HG02973 (cell line): ENCODE data around the gene SIPA1L2.
A peak's percentile ranks its signal among the peaks of the same experiment; 100 is the strongest.

Source experiments
- ATAC-seq: cut with Tn5 transposase; IDR thresholded peaks from one replicate; pipeline ENCODE4 v1.9.1; 2021; ENCODE audit warnings: moderate library complexity; ENCODE audit not compliant: unreplicated experiment

Gene SIPA1L2, protein sequence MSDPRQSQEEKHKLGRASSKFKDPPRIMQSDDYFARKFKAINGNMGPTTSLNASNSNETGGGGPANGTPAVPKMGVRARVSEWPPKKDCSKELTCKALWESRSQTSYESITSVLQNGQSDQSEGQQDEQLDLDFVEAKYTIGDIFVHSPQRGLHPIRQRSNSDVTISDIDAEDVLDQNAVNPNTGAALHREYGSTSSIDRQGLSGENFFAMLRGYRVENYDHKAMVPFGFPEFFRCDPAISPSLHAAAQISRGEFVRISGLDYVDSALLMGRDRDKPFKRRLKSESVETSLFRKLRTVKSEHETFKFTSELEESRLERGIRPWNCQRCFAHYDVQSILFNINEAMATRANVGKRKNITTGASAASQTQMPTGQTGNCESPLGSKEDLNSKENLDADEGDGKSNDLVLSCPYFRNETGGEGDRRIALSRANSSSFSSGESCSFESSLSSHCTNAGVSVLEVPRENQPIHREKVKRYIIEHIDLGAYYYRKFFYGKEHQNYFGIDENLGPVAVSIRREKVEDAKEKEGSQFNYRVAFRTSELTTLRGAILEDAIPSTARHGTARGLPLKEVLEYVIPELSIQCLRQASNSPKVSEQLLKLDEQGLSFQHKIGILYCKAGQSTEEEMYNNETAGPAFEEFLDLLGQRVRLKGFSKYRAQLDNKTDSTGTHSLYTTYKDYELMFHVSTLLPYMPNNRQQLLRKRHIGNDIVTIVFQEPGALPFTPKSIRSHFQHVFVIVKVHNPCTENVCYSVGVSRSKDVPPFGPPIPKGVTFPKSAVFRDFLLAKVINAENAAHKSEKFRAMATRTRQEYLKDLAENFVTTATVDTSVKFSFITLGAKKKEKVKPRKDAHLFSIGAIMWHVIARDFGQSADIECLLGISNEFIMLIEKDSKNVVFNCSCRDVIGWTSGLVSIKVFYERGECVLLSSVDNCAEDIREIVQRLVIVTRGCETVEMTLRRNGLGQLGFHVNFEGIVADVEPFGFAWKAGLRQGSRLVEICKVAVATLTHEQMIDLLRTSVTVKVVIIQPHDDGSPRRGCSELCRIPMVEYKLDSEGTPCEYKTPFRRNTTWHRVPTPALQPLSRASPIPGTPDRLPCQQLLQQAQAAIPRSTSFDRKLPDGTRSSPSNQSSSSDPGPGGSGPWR (N-terminal part only)

DNA sequence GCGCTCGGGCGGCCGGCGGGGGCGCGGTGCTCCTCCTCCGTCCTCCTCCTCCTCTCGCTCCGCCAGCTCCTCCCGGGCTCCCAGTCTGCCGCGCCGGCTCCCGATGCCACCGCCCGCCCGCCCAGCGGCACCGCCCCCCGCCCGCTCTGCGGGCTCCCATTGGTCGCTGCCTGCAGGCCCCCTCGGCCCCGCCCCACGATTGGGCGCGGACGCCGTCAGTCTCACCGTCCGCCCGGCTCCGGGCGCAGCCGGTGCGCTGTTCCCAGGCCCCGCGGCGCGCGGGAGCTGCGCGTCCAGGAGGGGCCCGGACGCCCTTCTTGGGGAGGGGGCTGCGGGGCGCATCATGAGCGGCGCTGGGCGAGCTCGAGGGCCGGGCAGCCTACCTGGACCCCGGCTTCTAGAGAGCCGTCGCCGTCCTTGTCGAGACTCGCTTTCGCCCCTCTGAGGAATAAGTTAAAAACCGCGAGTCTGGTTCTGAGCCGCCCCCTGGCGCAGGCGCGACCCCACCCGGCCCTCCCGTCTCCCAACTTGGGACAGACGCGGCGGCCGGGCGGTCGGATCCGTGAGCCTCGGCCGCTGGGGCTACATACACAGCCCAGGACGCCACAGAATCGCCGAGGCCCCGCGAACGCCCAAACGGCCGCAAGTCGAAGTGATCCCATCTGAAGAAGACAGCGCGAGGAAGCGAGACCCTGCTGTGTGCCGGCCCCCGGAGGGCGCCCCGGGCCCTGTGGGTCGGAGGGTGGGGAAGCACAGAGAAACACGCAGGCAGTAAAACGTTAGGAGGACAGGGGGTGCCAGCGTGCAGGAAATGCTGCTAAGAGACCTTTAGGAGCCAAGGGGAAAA is at the start of gene SIPA1L2:
Gene SIPA1L2 (minus strand): TSS at position 87 of the 847 bp plus-strand sequence. CDS start 114,794 bp downstream, outside the sequence.
- ATAC-seq, result peak; percentile 98

DNA sequence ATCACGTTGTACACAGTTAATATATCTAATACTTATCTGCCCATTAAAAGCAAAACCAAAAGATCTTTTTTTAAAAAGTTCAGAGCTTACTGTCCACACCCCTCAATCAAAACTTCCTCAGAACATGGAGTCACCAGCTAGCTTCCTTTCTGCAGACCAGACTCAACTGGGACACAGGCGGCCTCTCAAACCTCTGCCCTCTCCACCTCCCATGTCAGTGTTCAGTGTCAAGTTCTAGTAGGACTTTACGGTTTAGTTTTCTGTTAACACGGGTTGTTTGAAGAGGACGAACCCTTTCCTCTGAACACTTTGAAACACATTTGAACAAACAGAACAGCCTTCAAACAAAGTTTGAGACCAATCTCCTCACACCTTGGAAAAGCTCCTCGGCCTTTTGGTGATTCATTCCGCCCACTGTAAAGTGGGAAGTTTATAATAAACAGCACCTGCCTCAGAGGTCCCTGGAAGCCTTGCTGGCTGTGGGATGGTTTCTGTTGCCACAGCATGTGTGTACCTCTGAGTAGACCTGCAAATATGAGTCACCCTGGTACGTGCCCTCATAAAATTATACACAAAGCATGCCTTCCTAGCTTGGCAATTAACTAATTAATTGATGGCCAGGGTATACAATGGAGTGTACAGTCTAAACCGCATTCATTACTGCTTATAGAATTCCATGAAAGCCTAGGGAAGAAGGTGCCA is 48.4 kb upstream of the SIPA1L2 start:
- ATAC-seq, result no peak

DNA sequence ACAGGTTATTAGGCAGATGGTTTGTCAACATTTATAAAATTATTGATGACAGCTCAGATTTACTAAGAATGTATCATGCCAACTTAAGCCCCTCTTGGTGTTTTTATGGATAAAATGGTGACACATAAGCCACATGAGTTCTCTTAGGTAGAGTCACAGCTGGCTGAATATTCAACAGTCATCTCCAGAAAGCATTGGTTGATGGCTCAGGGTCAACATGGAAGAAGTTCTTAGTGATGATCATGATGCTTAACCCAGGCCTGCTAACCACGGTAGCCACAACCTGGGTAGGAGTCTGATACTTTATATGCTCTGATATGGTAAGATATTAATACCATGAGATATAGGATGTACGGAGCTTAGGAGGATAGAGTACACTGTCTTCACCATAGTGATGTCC is 46.4 kb upstream of the SIPA1L2 start:
- no peak for ATAC-seq

DNA sequence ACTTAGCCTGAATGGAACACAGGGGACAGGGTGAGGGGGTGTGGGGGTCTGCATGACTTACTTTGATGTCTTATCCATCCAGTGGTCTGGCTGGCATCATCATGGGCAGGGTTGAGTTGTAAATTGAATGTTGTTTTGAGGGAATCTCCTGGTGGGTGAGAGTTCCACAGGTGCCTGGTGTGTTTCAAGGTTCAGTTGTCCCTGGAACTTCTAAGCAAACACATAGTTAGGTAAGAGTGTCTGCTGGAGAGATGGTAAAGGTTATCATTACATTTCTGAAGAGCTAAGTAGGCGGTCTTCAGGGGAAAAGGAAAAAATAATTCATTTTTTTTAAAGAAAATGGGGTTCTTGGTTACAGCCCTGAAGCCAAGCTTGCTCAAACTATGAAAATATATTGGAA is 46.0 kb upstream of the SIPA1L2 start:
- ATAC-seq, result no peak

DNA sequence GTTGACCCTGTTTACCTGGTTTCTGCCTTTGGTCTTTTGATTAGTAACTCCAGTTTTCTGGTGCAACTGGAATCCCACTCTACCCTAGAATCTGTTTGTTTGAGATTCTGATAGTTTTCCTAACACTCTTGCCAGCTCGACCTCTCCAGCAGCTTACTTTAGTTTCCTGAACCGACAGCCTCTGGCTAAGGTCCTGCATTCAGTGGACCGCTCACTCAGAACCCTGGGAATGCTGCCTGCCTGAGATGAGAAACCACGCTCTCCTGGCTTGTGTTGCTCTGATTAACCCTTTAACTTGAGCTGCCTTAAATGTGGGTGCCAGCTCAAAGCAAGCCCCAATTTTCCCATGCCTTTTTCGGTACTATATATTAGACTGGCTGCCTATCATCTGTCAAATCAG is 45.3 kb upstream of the SIPA1L2 start:
- no peak for ATAC-seq

DNA sequence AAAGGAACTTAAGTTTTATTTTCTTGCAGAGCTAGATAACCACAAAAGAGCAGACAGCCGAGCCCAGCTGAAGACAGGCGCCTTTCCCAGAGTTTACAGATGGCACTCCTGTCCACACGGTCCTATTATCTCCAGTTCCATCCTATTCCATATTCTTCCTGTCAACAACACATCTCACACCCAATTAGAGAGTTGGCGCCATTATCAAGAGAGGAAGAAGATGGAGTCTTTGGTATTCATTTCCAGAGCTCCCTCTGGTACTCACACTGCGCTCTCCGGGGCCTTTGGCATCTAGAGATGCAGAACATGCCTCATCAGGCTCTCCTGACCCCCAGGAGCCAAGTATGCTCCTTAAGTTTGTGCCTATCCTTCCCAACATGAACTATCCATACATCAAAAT is 43.3 kb upstream of the SIPA1L2 start:
- ATAC-seq, result no peak

DNA sequence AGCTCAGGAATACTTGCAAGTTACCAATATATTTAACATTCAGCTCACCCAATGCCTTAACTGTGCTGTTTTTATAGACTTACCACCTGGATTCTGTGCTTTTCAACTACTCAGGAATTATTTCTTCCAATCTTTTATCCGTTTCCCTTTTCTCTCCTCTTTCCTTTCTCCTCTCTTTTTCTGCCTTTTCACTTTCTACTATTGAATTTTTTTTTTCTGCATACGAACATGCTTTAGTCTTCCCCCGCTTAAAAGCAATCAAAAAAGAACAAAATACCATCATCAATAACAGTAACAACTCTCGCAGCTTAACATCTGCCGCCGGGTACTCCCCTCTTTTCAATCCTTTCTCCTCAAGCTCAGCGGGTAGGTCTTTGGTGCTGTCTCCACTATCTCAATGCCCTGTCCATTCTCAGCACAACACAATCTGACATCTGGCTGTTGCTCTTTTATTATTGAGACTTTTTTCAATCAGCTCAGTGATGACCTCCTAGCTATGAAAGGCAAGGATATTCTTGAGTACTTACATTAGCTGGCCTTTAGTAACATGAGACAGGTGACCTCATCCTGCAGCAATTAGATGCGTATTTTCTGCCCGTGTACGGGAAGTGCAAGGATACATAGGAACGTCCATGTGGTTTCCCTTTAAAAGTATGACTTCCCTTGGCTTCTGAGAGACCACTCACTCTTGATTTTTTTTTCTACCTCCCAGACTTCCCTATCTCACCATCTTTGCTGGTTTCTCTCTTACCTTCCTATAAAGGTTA is 40.2 kb upstream of the SIPA1L2 start:
- no peak for ATAC-seq

DNA sequence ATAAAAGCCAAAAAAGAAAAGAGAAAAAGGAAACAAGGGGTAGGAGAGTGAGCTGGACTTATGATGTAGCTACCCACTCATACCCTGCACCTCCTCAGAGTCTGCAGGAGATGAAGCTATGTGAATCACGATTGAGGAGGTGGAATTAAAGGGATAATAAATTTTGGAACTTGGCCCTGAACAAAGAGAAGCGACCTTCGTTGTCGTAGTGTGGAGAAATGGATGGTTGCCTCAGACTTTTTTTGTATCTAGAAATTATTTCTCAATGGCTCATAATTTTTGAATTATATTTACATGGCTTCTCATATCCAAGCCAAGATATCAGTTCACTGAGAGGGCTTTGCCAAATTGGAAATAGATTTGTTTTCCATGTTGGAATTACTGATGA is 37.8 kb upstream of the SIPA1L2 start:
- ATAC-seq, result no peak

DNA sequence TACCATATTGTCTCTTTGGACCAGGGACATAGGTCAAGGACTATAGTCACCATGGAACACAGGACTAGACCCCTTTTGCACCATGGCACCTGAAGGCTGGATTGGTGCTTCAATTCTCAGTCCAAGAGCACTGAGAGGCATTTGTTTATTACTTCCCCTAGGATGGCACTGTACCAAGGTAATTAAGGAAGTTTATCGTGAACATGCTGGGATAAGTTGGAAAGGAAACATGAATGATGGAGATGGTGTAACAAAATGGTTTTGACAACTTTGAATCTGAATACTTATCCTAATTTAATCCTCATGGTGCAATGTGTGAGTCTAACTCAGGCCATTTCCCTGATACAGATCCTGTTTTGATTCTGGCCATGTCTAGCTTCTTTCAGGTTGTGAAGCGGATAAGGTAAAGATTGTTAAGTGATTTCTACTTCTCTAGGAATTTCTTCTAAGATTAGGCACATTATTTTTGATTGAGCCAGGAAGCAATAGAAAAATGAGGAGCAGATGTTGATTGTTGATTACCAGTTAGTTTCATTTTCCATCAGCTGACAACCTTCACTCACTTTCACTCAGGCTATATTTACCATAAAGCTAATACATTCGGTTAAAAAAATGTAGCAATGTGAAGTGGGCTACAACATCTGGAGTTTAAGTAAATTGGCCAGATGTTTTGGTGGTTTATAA is 37.3 kb upstream of the SIPA1L2 start:
- no peak for ATAC-seq

DNA sequence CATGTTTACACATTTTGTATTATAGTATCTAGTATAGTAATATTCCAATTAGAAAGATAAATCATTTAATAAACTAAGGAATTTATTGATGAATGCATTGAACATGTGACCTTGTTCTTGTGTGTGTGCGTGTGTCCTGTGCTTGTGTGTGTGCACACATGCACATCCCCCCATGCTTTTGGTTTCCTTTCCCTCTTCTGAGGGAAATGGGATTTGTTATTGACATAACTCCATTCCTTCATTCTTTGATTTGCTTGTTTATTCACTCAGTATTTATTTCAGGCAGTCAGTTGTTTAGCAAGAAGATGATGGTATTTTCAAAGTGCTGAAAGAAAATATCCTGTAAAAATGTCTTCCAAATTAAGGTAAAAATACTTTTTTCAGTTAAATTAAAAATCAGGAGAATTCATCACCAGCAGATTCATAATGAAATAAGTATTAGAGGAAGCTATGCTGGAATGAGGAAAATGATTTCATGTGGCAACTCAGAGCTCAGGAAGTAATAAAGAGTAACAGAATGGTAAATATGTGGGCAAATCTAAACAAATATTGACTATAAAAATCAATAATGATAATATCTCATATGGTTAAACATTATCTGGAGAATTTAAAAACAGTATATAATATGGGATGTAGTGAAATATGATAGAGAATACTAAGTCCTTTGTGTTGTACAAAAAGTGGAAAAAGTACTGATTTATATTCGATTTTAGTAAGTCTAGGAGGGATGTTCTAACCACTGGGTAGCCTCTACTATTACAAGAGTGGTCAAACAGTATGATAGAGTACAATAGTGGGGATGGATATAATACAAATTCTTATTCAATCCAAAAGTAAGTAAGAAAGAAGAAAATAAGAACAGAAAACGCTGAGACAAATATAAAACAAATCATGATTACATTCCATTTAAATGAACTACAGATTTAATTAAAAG is 35.2 kb upstream of the SIPA1L2 start:
- ATAC-seq, result no peak

DNA sequence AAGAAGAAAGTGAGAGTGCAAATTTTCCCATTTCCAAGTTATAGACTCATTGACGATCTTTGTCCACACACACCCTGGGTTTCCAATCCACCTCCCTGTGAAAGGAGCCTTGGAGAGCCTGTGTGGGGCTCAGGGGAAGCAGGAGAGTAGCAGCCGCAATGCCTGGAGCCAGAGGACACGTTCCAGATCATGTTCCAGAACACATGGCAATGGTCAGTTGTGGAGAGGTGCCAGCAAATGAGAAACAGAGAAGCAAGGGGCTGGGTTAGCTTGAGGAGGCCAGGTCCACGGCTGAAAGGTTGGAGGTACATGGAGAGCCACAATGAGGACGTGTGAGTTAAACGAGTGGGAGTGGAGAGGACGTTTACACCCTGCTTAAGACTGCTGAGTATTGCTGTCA is 33.0 kb upstream of the SIPA1L2 start:
- ATAC-seq, result no peak

DNA sequence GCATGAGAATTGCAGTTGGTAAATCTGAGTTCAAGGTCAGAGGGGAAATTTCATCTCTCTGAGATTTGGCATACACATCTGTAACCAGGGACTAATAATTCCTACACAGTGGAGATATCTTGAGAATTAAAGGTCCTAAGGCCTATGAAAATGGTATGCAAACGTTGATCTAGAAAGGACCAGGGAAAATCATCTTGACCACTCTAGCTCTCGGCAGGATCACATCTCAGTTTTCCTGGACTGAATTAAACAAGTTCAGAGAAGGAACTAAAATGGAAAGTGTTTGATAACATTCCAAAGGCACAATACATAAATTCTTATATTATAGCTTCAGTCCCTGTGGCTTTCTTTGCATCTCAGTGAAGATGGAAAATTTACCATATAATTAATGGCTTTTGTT is 28.5 kb upstream of the SIPA1L2 start:
- ATAC-seq, result no peak

DNA sequence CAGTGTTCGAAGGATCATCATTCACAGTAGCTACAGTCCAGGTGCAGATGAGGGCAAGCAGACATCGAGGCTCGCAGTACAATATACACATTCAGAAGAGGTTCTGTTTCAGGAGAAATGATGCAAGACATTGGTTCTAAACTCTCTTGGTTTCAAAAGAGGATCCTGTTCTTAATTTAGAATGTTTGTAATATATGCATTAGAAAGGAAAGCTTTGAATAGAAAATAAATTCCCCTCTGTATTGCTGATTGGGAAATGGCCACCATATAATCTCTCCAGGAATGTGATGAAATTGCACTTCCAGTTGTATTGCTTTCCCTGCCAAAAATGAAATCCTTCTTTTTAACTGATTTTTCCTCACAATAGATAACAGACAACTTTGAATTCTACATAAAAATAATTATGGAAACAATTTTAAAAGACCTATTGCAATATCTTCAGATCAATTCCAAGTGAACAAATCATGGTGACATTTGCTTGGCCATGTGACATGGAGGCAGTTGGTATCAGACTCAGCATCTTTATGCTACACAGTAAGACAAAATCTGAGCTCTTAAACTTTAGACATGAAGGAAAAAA is 27.6 kb upstream of the SIPA1L2 start:
- ATAC-seq, result no peak

DNA sequence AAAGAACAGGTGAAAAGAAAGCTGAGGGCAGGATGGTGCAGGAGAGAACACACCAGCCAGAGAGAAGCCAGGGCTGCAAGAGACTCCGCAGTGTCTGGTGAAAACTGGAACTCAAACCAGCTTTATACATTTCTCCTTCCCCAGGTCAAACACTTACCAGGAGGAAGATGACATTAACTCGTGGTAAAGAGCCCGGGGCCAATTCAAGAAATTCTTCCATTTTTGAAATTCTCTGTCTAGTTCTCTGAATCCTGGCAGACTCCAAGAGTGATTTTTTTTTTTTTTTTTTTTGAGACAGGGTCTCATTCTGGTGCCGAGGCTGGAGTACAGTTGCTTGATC is 25.8 kb upstream of the SIPA1L2 start:
- no peak for ATAC-seq

DNA sequence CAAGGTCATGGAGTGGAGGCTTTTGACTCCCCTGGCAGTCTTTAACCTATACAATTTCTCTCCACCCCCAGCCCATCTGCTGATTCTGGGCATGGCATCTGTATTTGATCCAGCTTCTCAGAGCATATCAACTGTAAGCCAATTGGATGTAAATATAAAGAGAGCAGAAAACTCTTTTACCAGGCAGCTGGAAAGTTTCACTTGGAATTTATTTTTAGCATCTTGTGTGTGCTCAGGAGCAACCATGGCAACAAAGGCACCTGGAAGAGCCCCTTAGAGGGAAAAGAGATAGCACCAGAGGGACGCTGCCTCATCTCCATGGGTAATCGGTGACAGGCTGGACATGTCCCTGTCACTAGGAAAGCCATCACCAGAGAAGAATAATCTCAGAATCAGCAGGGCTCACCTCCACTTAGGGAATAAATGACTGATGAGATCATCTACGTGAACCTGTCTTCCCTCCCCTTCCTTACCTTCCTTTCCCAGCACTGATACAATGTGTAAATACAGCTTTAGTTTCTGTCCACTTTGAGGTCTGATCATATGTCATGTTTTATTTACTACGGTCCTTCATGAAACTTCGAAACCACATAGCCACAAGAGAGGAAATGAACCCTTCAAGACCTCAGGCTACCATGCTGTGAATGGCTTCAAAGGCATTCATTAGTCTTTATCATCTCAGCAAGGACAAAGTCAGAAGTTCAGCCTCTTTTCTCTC is 25.3 kb upstream of the SIPA1L2 start:
- peak; percentile 88 for ATAC-seq

DNA sequence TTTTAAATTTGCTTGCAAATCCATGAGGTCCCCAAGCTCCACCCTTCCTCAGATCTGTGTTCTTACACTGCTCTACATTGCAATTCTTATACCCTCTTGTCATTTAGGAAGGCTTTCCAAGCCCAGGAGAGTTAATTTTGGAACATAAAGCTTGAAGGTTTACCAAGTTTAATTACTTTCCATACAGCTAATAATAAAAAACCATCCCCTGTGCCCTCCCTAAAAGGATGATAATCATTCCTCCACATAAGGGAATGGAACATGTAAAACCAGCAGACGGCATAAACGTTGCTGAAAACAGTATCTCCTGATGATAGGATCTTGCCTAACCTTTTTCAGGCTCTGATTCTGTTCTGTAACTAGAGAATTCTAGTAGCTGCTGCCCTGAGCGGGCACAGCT is 23.9 kb upstream of the SIPA1L2 start:
- no peak for ATAC-seq

DNA sequence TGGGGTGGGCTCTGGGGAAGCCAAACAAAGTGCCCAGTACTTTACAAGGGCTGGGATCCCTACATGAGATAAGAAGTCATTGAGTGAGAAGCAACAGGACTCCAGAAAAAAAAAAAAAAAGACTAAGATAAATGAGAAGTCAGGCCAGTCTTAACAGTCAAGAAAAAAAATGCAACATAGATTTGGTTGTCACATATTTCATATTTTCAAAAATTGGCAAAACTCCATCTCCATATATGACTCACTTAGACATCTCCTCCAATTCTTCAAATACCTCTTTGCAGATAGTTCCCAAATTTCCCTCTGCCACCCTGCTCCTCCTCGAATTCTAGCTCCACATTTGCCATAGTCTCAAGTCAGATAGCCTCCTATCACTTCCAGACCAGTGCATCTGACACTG is 20.9 kb upstream of the SIPA1L2 start:
- ATAC-seq, result no peak
